Stimulated activated CD8-positive, alpha-beta memory T cell treated with anti-CD3 and anti-CD28 coated beads, Interleukin-2, amount 100 ng/mL, for 1 hour (primary cell): Measurements from ENCODE around the gene MPRIP.
A peak's percentile ranks its signal among the peaks of the same experiment; 100 is the strongest.

Source experiments
- DNase-seq, 2 donors: peaks; one replicate each; pipeline ENCODE4 v3.0.0-alpha.2; 2020; ENCODE audit warnings: low read depth in 2 of 2

Gene MPRIP

DNA sequence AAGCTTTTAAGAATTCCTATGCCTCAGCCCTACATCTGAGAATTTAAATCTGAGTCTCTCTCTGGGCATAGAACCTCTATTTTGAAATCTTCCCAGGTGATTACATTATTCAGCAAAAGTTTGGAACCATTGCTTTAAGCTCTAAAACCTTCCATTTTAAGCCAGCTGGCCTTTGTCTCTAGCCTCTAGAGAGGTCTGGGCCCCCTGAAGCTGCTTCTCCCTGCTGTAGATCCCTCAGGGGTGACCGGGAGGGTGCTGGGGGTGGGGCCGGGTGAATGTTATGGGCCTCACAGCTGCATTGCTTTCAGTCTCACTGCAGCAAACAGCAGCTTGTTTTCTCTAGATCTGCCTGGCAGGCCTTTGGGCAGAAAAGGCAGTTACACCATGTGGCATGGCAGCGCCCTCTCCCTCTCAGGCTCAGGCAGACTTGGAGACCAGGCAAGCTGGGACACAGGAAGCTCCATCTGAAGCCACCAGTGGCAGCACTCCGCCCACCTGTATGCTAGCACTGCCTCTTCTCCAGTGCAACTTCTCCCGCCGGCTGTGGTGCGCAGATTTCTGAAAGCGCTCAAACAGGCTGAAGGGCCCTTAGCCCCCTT, 66.3 kb downstream of the MPRIP start:
- DNase-seq, result no peak

DNA sequence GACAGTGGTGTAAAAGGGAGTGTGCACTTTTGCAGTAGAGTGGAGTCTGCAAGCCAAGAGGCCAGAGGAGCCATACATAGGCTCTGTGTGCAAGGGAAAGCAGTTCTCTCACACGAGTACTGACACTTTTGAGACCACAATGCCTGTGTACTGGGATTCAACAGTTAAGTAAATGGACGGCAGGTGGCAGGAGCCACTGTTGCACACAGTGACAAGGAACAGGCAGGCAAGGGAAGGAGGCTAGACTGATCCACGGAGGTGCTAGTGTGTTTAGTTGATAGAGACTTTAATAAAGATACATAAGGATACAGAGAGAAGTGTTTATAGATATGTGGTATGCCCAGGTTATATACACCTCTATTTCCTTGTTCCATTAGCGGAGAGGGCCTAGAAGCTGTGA, 67.0 kb downstream of the MPRIP start:
- DNase-seq, result no peak

DNA sequence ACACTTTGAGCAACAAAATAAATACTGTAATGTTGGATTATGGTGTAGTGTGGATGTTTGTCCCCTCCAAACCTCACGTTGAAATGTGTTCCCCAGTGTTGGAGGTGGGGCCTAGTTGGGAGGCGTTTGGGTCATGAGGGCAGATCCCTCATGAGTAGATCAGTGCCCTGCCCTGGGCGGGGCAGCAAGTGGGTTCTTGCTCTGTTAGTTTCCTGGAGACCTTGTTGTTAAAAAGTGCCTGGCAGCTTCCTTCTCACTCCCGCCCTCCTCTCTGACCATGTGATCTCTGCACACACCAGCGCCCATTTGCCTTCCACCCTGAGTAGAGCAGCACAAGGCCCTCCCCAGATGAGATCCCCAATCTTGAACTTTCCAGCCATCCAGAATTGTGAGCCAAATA, 67.7 kb downstream of the MPRIP start:
- no peak for DNase-seq

DNA sequence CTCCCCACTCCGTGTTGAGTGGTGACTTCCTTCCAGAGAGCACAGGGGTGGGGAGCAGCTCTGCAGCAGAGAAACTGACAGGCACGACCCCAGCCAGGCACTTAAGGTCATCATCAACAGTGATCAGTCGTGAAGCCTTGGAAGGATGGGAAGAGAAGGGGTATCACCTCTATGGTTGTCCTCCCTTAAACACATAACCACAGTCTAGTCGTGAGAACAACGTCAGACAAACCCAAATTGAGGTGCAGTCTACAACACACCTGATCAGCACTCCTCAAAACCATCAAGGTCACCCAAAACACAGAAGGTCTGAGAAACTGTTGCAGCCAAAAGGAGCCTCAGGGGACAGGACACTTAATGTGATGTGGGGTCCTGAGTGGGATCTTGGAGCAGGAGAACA, 68.3 kb downstream of the MPRIP start:
- DNase-seq, result no peak

DNA sequence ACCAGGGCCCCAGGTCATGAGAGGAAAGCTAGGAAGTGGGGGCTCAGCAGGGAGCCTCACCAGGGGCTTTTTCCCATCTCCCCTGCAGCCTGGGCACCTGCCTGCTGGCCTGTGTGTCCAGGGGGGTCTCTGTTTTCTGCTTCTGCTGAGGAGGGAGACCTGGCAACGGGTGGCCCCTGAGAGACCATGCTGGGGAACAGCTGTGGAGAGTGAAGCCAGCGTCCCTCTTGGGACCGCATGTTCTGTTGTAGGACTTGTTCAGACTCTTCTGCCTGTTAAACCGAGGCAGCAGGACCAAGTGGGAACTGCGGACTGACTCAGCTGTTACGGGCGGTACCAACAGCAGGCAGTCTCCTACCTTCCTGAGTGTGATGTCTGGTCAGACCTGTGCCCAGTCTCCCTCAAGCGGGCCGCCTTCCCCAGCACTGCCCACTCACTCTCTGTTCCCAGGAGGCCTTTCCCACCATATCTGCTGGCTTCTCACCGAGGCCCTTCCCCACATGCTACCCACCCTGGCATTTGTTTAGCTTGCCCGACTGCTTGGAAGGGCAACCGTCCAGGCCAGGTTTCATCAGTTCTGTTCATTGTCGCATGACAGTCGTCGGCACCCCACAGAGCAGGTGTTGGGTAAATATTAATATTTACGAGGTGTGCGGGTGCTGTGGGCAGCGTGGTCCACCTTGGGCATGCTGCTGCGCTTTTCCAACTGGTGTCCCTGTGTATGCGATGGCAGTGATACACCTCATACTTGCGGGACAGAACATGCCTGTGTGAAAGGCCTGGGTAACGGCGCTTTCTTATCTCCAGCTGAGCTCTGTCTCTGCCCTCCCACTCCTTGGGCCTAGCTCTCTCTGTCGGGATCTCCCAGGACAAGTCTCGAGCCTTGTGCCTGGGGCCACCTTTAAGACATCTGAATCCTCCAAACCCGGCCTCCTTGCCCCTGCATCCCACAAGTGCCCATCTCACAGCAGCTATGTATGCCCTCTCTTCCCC, 69.4 kb downstream of the MPRIP start:
- no peak for DNase-seq

DNA sequence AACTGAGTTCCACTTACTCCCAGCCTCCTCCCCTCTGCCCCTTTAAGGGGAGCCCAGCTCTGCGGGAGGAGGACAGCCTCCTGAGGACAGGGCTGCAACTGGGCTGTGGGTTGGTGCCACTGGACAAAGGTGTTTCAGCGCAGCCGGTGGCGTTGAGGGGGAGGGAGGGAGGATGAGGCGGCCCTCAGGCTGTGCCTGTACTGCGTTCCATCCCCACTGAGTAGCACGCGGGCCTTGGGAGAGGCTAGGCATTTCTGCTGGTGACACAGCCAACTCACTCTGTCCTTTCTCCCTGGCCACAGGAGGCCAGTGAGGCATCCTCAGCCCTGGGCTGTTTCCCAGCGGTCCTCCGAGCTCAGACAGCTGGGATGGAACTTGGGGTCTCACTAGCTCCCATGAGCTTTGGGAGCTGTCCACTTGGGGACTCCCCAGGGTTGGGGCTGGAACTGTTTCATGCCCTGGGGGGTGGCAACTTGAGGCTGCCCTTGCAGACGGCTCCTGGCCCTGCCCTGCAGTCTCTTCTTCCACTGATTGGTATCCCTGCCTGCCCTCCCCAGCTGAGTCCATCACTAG, 70.5 kb downstream of the MPRIP start:
- no peak for DNase-seq

DNA sequence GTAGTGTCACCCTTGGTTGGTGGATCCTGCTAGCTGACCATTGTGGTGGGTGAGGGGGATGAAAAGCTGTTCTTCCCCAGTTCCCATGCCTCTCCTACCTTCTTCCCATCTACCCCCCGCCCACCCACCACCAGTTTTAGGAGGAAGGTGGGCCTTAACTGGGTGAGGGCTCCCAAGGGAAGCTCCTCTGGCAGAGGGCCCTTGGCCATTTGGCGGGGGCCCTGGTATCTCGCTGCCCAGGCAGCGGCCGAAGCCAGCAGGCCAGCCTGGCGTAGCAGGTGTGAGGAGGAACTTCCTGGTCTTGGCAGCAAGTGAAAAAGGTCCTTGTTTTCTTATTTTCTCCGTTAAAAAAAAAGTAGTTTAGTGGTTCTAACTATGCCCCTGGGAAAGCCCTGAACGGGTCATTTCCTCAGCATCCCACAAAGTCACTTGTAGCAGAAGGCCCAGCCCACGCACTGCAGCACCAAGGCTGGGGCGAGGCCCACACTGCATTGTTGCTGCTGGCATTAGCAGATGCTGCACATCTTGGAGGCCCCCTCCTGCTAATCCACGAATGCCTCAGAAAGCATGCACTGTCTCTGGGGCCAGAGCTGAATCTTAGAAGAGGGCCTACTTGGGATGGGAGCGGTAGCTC, 72.5 kb downstream of the MPRIP start:
- no peak for DNase-seq

DNA sequence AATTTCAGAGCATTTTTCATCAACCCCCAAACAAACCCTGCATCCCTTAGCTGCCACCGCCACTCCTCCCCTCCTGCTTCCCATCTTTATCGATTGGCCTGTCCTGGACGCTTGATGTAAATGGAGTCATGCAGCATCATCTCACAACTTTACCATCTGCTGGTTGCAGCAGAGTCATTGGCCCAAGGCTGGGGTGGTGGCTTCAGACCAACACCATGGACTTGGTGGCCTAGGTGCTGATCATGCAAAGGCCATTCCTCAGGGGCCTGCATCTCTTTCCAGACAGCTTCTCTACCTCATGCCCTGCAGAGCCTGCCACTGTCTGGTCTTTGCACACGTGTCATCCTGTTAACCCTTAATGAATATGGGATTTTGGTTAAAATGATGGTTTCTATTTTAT, 73.4 kb downstream of the MPRIP start:
- no peak for DNase-seq

DNA sequence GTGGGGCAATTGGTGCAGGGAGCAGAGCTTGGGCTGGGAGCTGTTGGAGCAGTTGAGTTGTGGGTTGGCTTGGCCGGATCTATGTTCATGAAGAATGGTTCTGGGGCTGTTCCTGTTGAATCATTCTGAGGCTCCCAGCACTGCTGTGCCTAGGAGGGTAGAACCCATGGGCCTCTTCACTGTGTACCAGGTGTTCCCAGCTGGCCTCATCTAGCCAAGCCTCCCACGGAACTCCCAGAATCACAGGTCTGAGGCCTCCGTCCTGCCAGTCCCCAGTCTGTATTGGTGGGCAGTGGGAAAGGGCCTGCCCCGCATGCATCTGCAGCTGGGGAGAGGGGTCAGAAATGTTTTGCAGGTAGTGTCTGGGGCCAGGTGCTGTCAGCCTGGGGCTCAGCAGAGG, 74.1 kb downstream of the MPRIP start:
- DNase-seq, result no peak

DNA sequence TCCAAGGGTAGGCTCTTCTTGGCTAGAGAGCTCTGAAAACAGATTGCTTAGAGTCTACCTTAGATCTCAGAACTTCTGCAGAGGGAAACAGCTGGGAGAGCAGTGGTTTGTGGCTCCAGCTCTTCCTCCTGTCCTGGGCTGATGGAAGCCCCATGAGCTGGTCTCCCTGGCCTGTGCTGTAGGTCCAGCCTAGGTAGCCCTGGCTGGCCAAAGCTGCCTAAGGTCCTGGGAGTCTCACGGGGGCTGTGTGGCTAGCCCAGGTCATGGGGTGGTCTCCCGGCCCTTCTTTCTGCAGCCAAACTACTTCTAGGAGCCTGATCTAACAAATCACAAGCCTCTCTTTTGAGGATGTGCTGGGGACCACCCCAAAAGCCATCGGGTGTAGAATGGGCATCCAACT, 75.7 kb downstream of the MPRIP start:
- DNase-seq, result no peak

DNA sequence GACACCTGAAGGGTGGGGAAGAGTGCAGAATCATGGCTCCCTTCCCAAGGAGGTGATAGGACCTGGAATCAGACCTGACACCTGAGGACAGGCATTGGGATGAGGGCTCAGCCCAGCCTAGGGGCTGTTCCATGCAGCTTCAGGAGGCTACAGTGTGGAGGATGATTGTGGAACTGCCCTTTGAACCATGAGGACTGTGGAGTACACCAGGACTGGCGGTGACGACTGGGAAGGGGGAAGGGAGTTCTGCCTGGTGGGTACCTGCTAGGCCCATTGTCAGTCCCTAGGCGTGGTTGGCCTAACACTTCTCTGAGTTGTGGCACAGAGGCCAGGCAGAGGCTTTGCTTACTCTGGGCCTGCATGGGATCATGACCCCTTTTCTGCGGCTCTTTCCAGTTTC, 76.1 kb downstream of the MPRIP start:
- no peak for DNase-seq

DNA sequence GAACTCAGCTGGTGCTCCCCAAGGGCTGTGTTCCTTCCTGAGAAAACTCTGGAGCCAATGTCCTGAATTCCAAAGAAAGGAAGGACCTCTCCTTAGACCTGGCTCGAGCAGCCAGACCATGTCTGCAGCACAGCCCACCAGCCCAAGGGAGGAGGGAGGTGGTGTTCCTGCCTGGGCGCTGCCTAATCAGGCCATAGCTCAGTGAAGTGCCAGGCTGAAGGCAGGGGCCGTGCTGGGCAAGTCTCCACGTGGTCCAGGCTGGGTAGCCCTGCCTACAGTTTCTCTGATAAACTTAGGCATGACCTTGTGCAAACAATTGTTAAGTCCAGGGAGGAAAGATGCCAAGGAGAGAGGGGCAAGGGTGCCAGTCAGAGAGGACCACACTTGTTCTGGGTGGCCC, 76.8 kb downstream of the MPRIP start:
- no peak for DNase-seq

DNA sequence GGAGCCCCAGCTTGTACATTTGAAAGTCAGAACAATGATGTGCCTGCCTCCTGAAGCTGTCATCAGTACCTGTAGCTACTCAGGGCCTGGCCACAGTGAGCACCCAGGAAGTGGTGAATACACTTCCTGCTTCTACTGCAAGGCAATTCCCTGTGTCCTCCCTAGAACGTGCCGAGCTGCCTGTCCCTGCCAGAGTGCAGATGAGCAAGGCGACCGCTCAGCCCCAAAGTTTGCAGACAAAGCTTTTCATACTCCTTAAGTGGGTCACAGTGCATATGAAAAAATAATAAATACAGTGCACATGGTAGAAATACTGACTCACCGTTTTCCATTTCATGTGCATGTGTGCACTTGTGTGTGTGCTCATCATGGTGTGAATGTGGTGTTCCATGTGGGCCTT, 77.3 kb downstream of the MPRIP start:
- peak in 1 of 2 donors; percentile 27 for DNase-seq

DNA sequence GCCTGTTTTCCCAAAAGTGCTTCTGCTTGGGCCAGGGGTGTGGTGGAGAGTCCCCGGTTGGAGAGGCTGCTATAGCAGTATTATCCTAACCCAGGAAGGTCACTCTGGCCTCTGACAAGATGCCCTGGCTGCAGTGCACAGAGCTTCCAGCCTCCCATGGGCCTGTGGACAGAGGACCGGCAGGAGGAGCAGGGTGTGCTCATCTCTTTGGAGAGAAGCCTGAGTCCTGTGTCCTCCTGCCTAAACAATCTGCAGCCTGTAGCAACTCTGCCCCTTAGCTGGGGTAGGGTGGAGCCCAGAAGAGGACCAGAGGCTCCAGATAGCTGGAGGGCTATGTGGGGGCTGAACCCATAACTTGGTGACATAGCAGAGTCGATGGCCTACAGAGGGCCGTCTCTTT, 78.0 kb downstream of the MPRIP start:
- DNase-seq, result no peak

DNA sequence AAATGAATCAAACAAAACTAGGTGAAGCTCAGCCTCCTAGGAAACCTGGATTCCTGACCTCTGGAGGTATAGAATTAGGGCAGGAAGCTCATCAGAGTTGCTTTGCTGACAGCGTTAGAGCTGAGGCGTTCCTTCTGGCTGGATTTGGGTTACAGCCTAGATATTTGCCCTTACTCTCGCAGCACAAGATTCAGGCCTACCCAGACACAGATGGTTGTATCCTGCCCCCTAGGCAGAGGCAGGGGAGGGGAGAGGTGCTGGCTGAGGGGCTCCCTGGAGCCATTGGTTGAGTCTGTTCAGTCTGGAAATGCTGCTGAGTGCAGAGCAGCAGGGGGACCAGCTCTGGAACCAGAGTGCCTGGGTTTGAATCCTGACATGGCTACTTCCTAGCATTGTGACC, 78.4 kb downstream of the MPRIP start:
- DNase-seq, result no peak

DNA sequence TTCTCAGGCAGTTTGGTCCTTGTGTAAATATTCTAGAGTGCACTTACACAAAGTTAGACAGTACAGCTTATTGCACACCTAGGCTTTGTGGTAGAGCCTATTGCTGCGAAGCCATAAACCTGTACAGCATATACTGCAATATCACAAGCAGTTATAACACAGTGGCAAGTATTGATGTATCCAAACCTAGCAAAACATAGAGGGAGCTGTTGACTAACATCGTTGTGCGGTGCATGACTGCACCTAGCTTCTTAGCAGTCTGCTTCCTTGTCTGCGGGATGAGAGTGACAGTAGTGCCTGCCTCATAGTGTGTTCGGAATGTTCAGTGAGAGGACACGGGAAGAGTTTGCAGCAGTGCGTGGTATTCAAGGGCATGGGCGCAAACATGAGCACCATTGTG, 78.9 kb downstream of the MPRIP start:
- no peak for DNase-seq

DNA sequence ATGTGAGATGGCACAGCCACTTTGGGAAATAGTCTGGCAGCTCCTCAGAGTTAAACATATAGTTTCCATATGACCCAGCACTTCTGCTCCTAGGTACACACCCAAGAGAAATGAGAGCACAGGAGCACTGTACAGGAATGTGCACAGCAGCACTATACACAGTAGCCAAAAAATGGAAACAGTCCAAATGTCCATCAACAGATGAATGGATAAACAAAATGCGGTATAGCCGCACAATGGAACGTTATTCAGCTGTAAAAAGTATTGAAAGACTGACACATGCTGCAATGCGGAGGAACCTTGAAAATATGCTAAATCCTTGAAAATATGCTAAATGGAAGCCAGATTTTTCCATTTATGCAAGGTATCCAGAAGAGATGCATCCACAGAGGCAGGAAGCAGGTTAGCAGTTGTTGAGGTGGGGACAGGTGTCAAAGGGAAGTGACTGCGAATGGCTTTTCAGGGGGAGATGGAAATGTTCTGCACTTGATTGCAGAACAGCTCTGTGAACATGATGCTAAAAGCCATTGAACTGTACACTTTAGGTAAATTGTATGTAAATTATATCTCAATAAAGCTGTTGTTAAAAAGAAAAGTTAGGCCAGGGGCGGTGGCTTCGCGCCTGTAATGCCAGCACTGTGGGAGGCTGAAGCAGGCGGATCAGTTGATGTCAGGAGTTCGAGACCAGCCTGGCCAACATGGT, 80.7 kb downstream of the MPRIP start:
- no peak for DNase-seq

DNA sequence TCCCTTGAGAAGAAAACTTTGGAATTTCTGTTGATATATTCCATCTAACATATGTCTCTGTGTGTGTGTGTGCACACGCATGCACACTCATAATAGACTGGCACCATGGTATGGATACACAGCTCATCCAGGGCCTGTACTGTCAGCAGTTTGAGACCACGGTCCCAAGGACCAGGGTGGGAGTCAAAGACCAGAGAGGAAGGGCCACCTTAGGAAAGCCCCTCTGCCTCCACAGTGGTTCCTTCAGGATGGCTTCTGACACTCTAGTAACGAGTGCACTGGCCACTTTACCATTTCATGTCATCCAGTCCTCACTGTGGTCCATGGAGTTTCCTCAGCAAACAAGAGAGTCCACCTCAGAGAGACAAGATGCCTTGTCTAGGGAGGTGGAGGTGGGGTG, 82.1 kb downstream of the MPRIP start:
- no peak for DNase-seq

DNA sequence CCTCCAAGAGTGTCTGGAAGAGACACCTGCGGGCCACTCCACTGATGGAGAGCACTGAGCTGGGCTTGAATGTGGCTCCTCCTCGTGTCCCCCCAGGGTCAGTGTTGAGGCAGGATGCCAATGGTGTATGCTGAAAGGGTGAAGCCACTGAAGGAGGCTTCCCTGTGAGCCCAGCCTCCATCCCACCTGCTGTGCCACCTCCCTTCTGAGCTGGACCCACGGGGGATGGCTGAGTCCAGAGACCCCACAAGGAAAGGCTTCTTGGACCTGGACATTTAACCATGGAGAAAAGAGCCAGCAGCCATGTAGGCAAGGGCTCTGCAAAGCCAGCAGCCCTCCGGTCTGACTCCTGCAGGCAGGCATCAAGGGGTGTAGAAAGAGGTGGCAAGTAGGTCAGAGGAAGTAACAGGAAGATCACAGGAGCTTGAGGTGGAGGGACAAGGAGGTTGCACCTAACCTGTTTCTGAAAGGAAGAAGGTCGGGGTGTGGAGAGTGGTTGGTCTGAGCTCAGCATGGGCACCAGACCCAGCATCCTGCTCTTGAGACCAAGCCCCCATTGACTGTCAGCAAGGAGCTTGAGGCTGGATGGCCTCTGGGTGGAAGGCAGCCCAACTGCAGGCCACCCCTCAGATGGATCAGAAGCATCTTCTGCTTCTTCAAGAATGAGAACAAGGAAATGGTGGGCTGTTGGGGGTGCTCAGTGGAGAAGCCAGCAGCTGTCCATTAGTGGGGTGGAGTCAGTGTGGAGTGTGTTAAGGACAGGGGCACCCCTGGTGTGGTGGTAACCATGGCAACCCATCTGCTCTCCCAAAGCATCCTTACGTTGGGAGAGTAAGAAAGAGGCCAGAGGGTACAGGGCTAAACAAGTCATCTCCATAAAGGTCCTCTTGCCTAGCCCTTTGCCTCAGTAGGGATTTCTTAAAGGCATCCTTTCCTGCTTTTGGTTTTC, 83.2 kb downstream of the MPRIP start:
- no peak for DNase-seq
